ENCODE data around the gene DIRAS1. TPM values are rescaled to one million over a fixed set of nuclear protein-coding genes. Genes with fewer than 3 reads are reported as not detected.

DIRAS1 gene
- total RNA-seq, 1 experiment from 2014 or later, result 18.5 TPM

- Histone ChIP-seq H3K27me3 (ENCODE audit: control insufficient read depth, insufficient read depth, low read length) (no peaks in the 10 kb centered on the region), H3K27ac (ENCODE audit: low read length) (no peak overlapping the region), H3K4me1 (ENCODE audit: control insufficient read depth, insufficient read depth, low read length) (peaks cover 3% of the 10 kb centered on the region; the same call in 1 of the 2 replicates), H3K4me3 (ENCODE audit: low read depth in 2 of 2, low read length in 2 of 2) (no peak overlapping the region), H3K36me3 (ENCODE audit: control insufficient read depth, insufficient read depth, low read length) (no peaks in the 10 kb centered on the region), H3K9me3 (ENCODE audit: control insufficient read depth, insufficient read depth, low read depth, low read length) (no peaks in the 10 kb centered on the region)
- in situ Hi-C loops (cut with HindIII; ENCODE audit: low pct_unique_long_range_greater_than_20kb, low sequenced_read_pairs) (no loop called here), intact Hi-C loops (cut with micrococcal nuclease; ENCODE audit: unreplicated experiment) (no loop called here)
- no peak for DNase-seq (ENCODE audit: low read depth, low spot score)
- ATAC-seq, result no peak
- POLR2A ChIA-PET, result no interaction called here
- TF ChIP-seq CTCF (IDR thresholded peaks at IDR 0.05) (no peak), REST (IDR thresholded peaks at IDR 0.05; ENCODE audit: insufficient read depth in 1 of 2, low read depth in 2 of 2, low read length in 1 of 2) (no peak), POLR2AphosphoS5 (IDR thresholded peaks at IDR 0.05; ENCODE audit: low read depth, low read length) (no peak), TCF7L2 (IDR thresholded peaks at IDR 0.05; ENCODE audit: low read depth, low read length) (no peak), SIN3A (IDR thresholded peaks at IDR 0.05; ENCODE audit: borderline replicate concordance, insufficient read depth, low read depth, low read length) (no peak)
- no TSS peak for BruUV-seq (replicated peaks)
- CTCF ChIA-PET, result interaction anchor here (0.7 kb wide), 1 partner anchor 49 kb away, joined by 4 read pairs; no protein-coding TSS in a partner anchor
Observed at GRCh38 chr19:2717638-2718541, 3.3 kb downstream of the DIRAS1 start.

GRCh38 chr19:2716722-2717637 is 4.2 kb downstream of the DIRAS1 start:
- in situ Hi-C loops (cut with HindIII; ENCODE audit: low pct_unique_long_range_greater_than_20kb, low sequenced_read_pairs), result no loop called here
- no peaks in the 10 kb centered on the region for H3K36me3 ChIP-seq (ENCODE audit: control insufficient read depth, insufficient read depth, low read length)
- H3K27me3 ChIP-seq (ENCODE audit: control insufficient read depth, insufficient read depth, low read length), result no peaks in the 10 kb centered on the region
- intact Hi-C loops (cut with micrococcal nuclease; ENCODE audit: unreplicated experiment), result no loop called here
- TF ChIP-seq CTCF (IDR thresholded peaks at IDR 0.05), result no peak
- no peak for TF ChIP-seq POLR2AphosphoS5 (IDR thresholded peaks at IDR 0.05; ENCODE audit: low read depth, low read length)
- no peak for TF ChIP-seq TCF7L2 (IDR thresholded peaks at IDR 0.05; ENCODE audit: low read depth, low read length)
- no peak for TF ChIP-seq REST (IDR thresholded peaks at IDR 0.05; ENCODE audit: insufficient read depth in 1 of 2, low read depth in 2 of 2, low read length in 1 of 2)
- TF ChIP-seq SIN3A (IDR thresholded peaks at IDR 0.05; ENCODE audit: borderline replicate concordance, insufficient read depth, low read depth, low read length), result no peak
- no TSS peak for BruUV-seq (replicated peaks)
- CTCF ChIA-PET, result no interaction called here
- no peaks in the 10 kb centered on the region for H3K9me3 ChIP-seq (ENCODE audit: control insufficient read depth, insufficient read depth, low read depth, low read length)
- POLR2A ChIA-PET, result no interaction called here
- H3K27ac ChIP-seq (ENCODE audit: low read length), result no peak overlapping the region
- ATAC-seq (no peak), DNase-seq (ENCODE audit: low read depth, low spot score) (no peak)
- 0 out of 2 replicates have a peak, but pooled peaks cover 3% of the 10 kb centered on the region for H3K4me1 ChIP-seq (ENCODE audit: control insufficient read depth, insufficient read depth, low read length)
- H3K4me3 ChIP-seq (ENCODE audit: low read depth in 2 of 2, low read length in 2 of 2), result no peak overlapping the region

All from Panc1 (cell line).